NCI-H1417 treated with DMSO at 0.1 percent for 48 hours (cell line): ENCODE measurements around the gene FEM1B.

ENCODE experiments used
- DNase-seq: peaks from one replicate; lab custom pipeline; 2025; lab: John Stamatoyannopoulos, UW

The FEM1B gene

GRCh38 chr15:68259883-68260282 lies 17.7 kb upstream of the FEM1B start:
- DNase-seq: no peak

GRCh38 chr15:68261241-68261640 lies 16.3 kb upstream of the FEM1B start:
- DNase-seq: no peak

- no peak for DNase-seq
Observed at GRCh38 chr15:68261980-68262379, 15.6 kb upstream of the FEM1B start.

- no peak for DNase-seq
Observed at GRCh38 chr15:68262514-68263356, 14.8 kb upstream of the FEM1B start.

- DNase-seq: no peak
Observed at GRCh38 chr15:68264282-68264681, 13.3 kb upstream of the FEM1B start.

GRCh38 chr15:68265081-68265480 lies 12.5 kb upstream of the FEM1B start:
- DNase-seq: no peak

GRCh38 chr15:68265674-68266073 lies 11.9 kb upstream of the FEM1B start:
- DNase-seq: no peak

GRCh38 chr15:68268405-68268804 lies 9.1 kb upstream of the FEM1B start:
- DNase-seq: no peak

GRCh38 chr15:68271854-68272471 lies 5.6 kb upstream of the FEM1B start:
- DNase-seq: peak; percentile 54

- DNase-seq: no peak
Observed at GRCh38 chr15:68272721-68273271, 4.7 kb upstream of the FEM1B start.

- no peak for DNase-seq
Observed at GRCh38 chr15:68274201-68274848, 3.2 kb upstream of the FEM1B start.

- DNase-seq: no peak
Observed at GRCh38 chr15:68275165-68275746, 2.3 kb upstream of the FEM1B start.

- peak; percentile 1 for DNase-seq
Observed at GRCh38 chr15:68276668-68277067, 877 bp upstream of the FEM1B start.

GRCh38 chr15:68277131-68277602 lies 378 bp upstream of the FEM1B start:
- DNase-seq: peak; percentile 46

GRCh38 chr15:68278345-68278594 lies 725 bp downstream of the FEM1B start:
- no peak for DNase-seq

GRCh38 chr15:68278595-68279405 lies 1.3 kb downstream of the FEM1B start:
- DNase-seq: no peak

GRCh38 chr15:68279779-68280753 lies 2.5 kb downstream of the FEM1B start:
- no peak for DNase-seq

GRCh38 chr15:68281008-68281407 lies 3.5 kb downstream of the FEM1B start:
- no peak for DNase-seq

- no peak for DNase-seq
Observed at GRCh38 chr15:68283401-68283800, 5.9 kb downstream of the FEM1B start.

- DNase-seq: no peak
Observed at GRCh38 chr15:68284616-68285258, 7.2 kb downstream of the FEM1B start.
